Memory B cell (primary cell): ENCODE measurements around the gene S100P.
A peak's percentile ranks its signal among the peaks of the same experiment; 100 is the strongest.

ENCODE experiments used
- ATAC-seq: fragments of 150-1000 bp; cut with Tn5 transposase; 2 replicates; pipeline ENCODE4 v1.10.0; 2021; ENCODE audit warnings: low read depth, mild to moderate bottlenecking, moderate library complexity
- DNase-seq, 2 donors: peaks; one replicate each; pipeline ENCODE4 v3.0.0; 2022; ENCODE audit warnings: low spot score in 2 of 2
- H3K27ac Mint-ChIP-seq: one replicate; pipeline ENCODE4 v1.8.0; 2022; ENCODE audit warnings: mild to moderate bottlenecking, moderate library complexity, mixed read lengths
- H3K27me3 Mint-ChIP-seq: one replicate; pipeline ENCODE4 v1.8.0; 2022; ENCODE audit warnings: mixed read lengths
- H3K36me3 Mint-ChIP-seq: one replicate; pipeline ENCODE4 v1.8.0; 2022; ENCODE audit warnings: mild to moderate bottlenecking, mixed read lengths
- H3K4me1 Mint-ChIP-seq: one replicate; pipeline ENCODE4 v1.8.0; 2022; ENCODE audit warnings: mixed read lengths
- H3K4me3 Mint-ChIP-seq: one replicate; pipeline ENCODE4 v1.8.0; 2022; ENCODE audit warnings: mild to moderate bottlenecking, moderate library complexity, mixed read lengths
- H3K9me3 Mint-ChIP-seq: one replicate; pipeline ENCODE4 v1.8.0; 2022; ENCODE audit warnings: mixed read lengths

The S100P gene

DNA sequence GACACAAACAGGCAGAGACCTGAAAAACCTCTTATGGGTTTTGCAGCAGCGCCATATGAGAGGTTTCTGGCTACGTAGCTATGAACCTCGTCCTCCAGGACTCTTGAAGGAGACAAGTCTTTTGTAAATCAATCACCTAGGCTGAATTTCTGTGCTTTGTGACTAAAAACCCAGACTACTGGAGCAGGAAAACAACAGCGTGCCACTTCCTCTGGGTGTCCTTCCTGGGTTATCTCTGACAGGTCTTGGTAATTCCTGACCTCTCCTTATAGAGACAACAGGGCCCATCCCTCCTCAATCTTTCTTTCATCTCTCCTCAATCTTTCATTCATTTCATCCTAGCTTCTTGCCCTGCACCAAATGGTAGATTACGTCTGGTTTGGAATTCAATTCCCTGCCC is 5.7 kb downstream of the S100P start:
- no peak overlapping the region for H3K4me3 Mint-ChIP-seq
- H3K36me3 Mint-ChIP-seq = peaks cover 15% of the 10 kb centered on the region
- H3K27me3 Mint-ChIP-seq = no peaks in the 10 kb centered on the region

GRCh38 chr4:6699903-6700302 is 6.2 kb downstream of the S100P start:
- H3K27ac Mint-ChIP-seq = no peak overlapping the region
- H3K9me3 Mint-ChIP-seq = no peaks in the 10 kb centered on the region
- H3K27me3 Mint-ChIP-seq = no peaks in the 10 kb centered on the region
- peaks cover 17% of the 10 kb centered on the region for H3K36me3 Mint-ChIP-seq
- peaks cover 13% of the 10 kb centered on the region for H3K4me1 Mint-ChIP-seq
- ATAC-seq (no peak), DNase-seq (no peak)
- no peak overlapping the region for H3K4me3 Mint-ChIP-seq

More for the DNA sequence above, 5.7 kb downstream of the S100P start:
- H3K4me1 Mint-ChIP-seq = peaks cover 14% of the 10 kb centered on the region
- no peak for ATAC-seq
- no peak for DNase-seq
- H3K9me3 Mint-ChIP-seq = no peaks in the 10 kb centered on the region
- H3K27ac Mint-ChIP-seq = no peak overlapping the region

GRCh38 chr4:6701371-6701770 is 7.7 kb downstream of the S100P start:
- Mint-ChIP-seq H3K27ac (no peak overlapping the region), H3K36me3 (peaks cover 21% of the 10 kb centered on the region)
- DNase-seq = no peak

DNA sequence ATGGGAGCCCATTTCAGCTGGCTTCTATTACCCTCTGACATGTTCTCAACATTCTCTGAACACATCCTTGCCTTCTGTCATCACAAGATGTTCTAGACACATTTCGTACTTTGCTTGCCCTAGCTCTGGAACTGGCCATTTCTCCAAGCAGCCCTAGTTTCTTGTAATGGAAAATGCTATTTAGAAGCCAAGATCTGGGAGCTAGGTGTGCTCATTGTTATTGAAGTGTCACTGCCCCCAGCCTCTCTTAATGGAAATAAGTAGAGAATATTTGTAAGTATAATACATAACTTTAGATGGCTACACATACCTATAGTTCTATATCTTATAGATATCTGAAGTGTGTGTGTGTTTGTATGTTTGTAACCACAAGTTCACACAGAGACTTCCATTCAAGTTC is 9.1 kb downstream of the S100P start:
- Mint-ChIP-seq H3K4me3 (no peak overlapping the region), H3K4me1 (peaks cover 24% of the 10 kb centered on the region), H3K9me3 (no peaks in the 10 kb centered on the region), H3K27ac (no peak overlapping the region), H3K27me3 (no peaks in the 10 kb centered on the region), H3K36me3 (peaks cover 31% of the 10 kb centered on the region)
- ATAC-seq = no peak
- no peak for DNase-seq

More at GRCh38 chr4:6701371-6701770, 7.7 kb downstream of the S100P start:
- no peaks in the 10 kb centered on the region for H3K9me3 Mint-ChIP-seq
- no peak overlapping the region for H3K4me3 Mint-ChIP-seq
- H3K27me3 Mint-ChIP-seq = no peaks in the 10 kb centered on the region
- no peak for ATAC-seq
- H3K4me1 Mint-ChIP-seq = peaks cover 18% of the 10 kb centered on the region

- peaks cover 32% of the 10 kb centered on the region for H3K4me1 Mint-ChIP-seq
- no peaks in the 10 kb centered on the region for H3K27me3 Mint-ChIP-seq
- no peak overlapping the region for H3K4me3 Mint-ChIP-seq
- DNase-seq = no peak
- H3K27ac Mint-ChIP-seq = peak overlapping the region; percentile 3
- ATAC-seq = no peak
- H3K36me3 Mint-ChIP-seq = peaks cover 33% of the 10 kb centered on the region
- H3K9me3 Mint-ChIP-seq = peaks cover 2% of the 10 kb centered on the region
Observed at GRCh38 chr4:6703786-6704185, 10.1 kb downstream of the S100P start.

- no peaks in the 10 kb centered on the region for H3K27me3 Mint-ChIP-seq
- no peak overlapping the region for H3K4me3 Mint-ChIP-seq
- peaks cover 32% of the 10 kb centered on the region for H3K36me3 Mint-ChIP-seq
- DNase-seq (no peak), ATAC-seq (no peak)
- H3K4me1 Mint-ChIP-seq = peaks cover 41% of the 10 kb centered on the region
- H3K9me3 Mint-ChIP-seq = peaks cover 2% of the 10 kb centered on the region
- H3K27ac Mint-ChIP-seq = no peak overlapping the region
Observed at GRCh38 chr4:6705646-6706045, 12.0 kb downstream of the S100P start.

DNA sequence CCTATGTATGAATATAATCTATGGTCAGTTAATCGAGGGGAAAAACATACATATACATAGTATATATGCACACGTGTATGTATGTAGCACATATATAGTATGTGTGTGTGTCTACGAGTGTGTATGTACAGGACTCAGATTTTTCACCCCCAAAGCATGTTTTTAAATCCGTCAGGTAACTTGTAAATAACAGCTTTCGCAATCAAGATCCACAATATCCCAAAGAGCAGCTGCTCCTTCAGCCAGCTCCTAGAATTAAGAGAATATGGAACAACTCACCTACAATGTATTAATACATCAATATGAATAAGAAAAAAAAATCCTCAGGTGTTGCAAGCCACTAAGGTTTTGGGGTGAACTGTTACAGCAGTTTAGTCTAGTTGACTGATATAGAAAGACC is 12.5 kb downstream of the S100P start:
- H3K27me3 Mint-ChIP-seq = no peaks in the 10 kb centered on the region
- no peak overlapping the region for H3K27ac Mint-ChIP-seq
- peaks cover 43% of the 10 kb centered on the region for H3K4me1 Mint-ChIP-seq
- H3K4me3 Mint-ChIP-seq = no peak overlapping the region
- ATAC-seq (no peak), DNase-seq (no peak)
- H3K9me3 Mint-ChIP-seq = peaks cover 2% of the 10 kb centered on the region
- peaks cover 30% of the 10 kb centered on the region for H3K36me3 Mint-ChIP-seq

DNA sequence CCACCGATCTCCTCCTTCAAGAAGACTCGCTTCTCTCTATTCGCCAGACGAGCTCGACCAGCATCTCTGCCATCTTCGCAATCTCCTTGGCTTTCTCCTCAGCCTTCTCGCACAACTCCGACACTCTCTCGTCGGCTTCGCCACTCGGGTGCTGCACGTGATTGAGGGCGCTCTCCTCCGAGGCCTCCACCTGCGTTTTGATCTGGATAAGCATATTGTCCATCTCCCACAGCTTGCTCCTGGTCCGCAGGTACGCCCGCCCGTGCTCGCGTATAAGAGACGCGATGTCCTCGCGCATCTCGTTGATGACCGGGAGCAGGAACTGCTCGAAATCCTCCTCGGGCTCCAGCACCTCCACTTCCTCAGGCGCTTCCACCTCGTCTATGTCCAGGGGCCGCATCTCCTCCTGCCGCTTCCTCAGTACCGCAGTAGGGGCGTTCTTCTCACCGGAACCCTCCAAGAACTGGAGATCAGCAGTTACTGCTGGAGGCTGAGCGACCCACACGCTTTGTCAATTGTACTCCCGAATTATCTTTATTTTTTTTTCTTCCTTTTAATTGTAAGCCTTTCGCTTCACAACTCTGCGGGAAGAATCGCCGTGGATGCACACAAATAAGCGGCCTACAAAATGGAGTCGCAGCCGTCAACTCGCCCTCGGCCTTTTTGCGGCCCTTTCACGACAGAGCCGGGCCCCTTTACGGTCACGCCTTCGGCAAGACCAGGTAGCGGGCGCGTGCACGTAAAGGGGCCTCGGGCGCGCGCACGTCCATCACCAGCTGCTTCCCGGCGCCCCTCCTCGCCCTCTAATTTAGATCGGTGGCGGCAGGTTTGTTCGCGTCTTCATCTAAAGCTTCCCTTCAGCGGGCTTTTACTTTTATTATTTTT is 15.8 kb downstream of the S100P start, which contains the start of gene MRFAP1L1:
Gene MRFAP1L1, minus strand, starts transcription at position 636 of the 885 bp plus-strand sequence. Its CDS starts 236 bp downstream, at position 400.
- Mint-ChIP-seq H3K9me3 (peaks cover 2% of the 10 kb centered on the region), H3K27me3 (no peaks in the 10 kb centered on the region), H3K36me3 (peaks cover 25% of the 10 kb centered on the region), H3K4me3 (peak within 1 kb of the TSS; percentile 96), H3K27ac (peak within 1 kb of the TSS; percentile 91), H3K4me1 (peaks cover 39% of the 10 kb centered on the region)
- ATAC-seq (peak; percentile 75), DNase-seq (peak; percentile 93 to 94)

- Mint-ChIP-seq H3K27me3 (no peaks in the 10 kb centered on the region), H3K9me3 (peaks cover 2% of the 10 kb centered on the region), H3K4me3 (peak overlapping the region; percentile 96), H3K36me3 (peaks cover 23% of the 10 kb centered on the region), H3K27ac (peak overlapping the region; percentile 91), H3K4me1 (peaks cover 35% of the 10 kb centered on the region)
- DNase-seq (no peak), ATAC-seq (no peak)
Observed at GRCh38 chr4:6710282-6710681, 16.6 kb downstream of the S100P start.

GRCh38 chr4:6710996-6711395 is 17.3 kb downstream of the S100P start:
- Mint-ChIP-seq H3K4me3 (peak overlapping the region; percentile 31), H3K36me3 (peaks cover 19% of the 10 kb centered on the region), H3K27me3 (no peaks in the 10 kb centered on the region), H3K4me1 (peaks cover 35% of the 10 kb centered on the region), H3K9me3 (peaks cover 2% of the 10 kb centered on the region), H3K27ac (no peak overlapping the region)
- no peak for DNase-seq
- ATAC-seq = no peak

- Mint-ChIP-seq H3K4me3 (no peak overlapping the region), H3K9me3 (no peaks in the 10 kb centered on the region), H3K27me3 (no peaks in the 10 kb centered on the region), H3K4me1 (peaks cover 19% of the 10 kb centered on the region), H3K27ac (no peak overlapping the region), H3K36me3 (peaks cover 4% of the 10 kb centered on the region)
- ATAC-seq (no peak), DNase-seq (no peak)
Observed at GRCh38 chr4:6714954-6715353, 21.3 kb downstream of the S100P start.

DNA sequence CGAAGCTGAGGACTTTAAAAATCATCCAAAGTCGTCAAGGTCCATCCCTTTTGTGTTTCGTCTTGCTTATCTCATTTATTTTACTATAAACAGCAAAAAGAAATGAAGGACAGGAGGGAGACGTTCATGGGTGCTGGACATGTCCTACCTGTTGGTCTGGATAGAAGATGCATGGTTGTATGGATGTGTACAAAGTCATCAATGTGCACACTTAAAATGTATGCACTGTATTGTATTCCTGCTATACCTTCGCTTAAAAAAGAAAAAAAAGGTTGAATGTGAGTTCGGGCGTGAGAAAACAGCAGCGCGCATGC is 22.0 kb downstream of the S100P start:
- H3K36me3 Mint-ChIP-seq = peaks cover 4% of the 10 kb centered on the region
- H3K9me3 Mint-ChIP-seq = no peaks in the 10 kb centered on the region
- no peak for DNase-seq
- peak overlapping the region; percentile 94 for H3K27ac Mint-ChIP-seq
- peak overlapping the region; percentile 97 for H3K4me3 Mint-ChIP-seq
- H3K4me1 Mint-ChIP-seq = peaks cover 18% of the 10 kb centered on the region
- H3K27me3 Mint-ChIP-seq = no peaks in the 10 kb centered on the region
- no peak for ATAC-seq

GRCh38 chr4:6716018-6716911 is 22.6 kb downstream of the S100P start, which contains the start of gene BLOC1S4:
BLOC1S4 (plus strand) TSS chr4:6716174; CDS start chr4:6716210, 36 bp downstream.
- Mint-ChIP-seq H3K4me3 (peak within 1 kb of the TSS; percentile 97), H3K27me3 (no peaks in the 10 kb centered on the region), H3K9me3 (no peaks in the 10 kb centered on the region), H3K27ac (peak within 1 kb of the TSS; percentile 94), H3K36me3 (peaks cover 4% of the 10 kb centered on the region), H3K4me1 (peaks cover 15% of the 10 kb centered on the region)
- DNase-seq = peak; percentile 85 to 88
- ATAC-seq = peak; percentile 85
